WTC11 (cell line): ENCODE results near the gene CHTF18. TPM values are rescaled to one million over a fixed set of nuclear protein-coding genes. Genes with fewer than 3 reads are reported as not detected.

Experiments used
- ATAC-seq: fragments of 200-7000 bp; cut with Tn5 transposase; 2 replicates; pipeline ENCODE4 v1.10.0; 2021; ENCODE audit warnings: mild to moderate bottlenecking, moderate library complexity
- CTCF ChIA-PET: fragments of 300-600 bp; sonication (Branson Sonifier 250); formaldehyde crosslinking; loops from one replicate; lab custom pipeline; 2021; ENCODE audit warnings: antibody characterized with exemption; lab: Charles Lee
- POLR2A ChIA-PET: fragments of 350-600 bp; sonication (Branson Sonifier 250); formaldehyde crosslinking; loops from one replicate; lab custom pipeline; 2021; ENCODE audit warnings: antibody characterized with exemption; lab: Charles Lee
- DNase-seq: peaks from one replicate; pipeline ENCODE4 v3.0.0; 2021; ENCODE audit warnings: low spot score
- H3K27ac Mint-ChIP-seq: 2 replicates; pipeline ENCODE4 v1.8.0; 2021; ENCODE audit warnings: mixed read lengths
- H3K27me3 Mint-ChIP-seq: 2 replicates; pipeline ENCODE4 v1.8.0; 2021; ENCODE audit warnings: low read depth, mild to moderate bottlenecking, moderate library complexity, mixed read lengths
- H3K36me3 Mint-ChIP-seq: 2 replicates; pipeline ENCODE4 v1.8.0; 2021; ENCODE audit warnings: mixed read lengths
- H3K4me1 Mint-ChIP-seq: 2 replicates; pipeline ENCODE4 v1.8.0; 2022; ENCODE audit warnings: mixed read lengths
- H3K4me3 Mint-ChIP-seq: 2 replicates; pipeline ENCODE4 v1.8.0; 2021; ENCODE audit warnings: mild to moderate bottlenecking, moderate library complexity, mixed read lengths
- H3K9me3 Mint-ChIP-seq: 2 replicates; pipeline ENCODE4 v1.8.0; 2021; ENCODE audit warnings: mixed read lengths
- AR ChIP-seq: fragments of 250-450 bp; sonication (Bioruptor Pico); IDR thresholded peaks from 2 replicates; pipeline ENCODE4 v1.9.0; 2021; ENCODE audit warnings: mild to moderate bottlenecking
- ATF1 ChIP-seq: sonication (generic); formaldehyde crosslinking; IDR thresholded peaks from 2 replicates; pipeline ENCODE4 v1.8.1; 2023; ENCODE audit warnings: mild to moderate bottlenecking, moderate library complexity, missing genetic modification reagents
- E2F5 ChIP-seq: sonication (generic); formaldehyde crosslinking; IDR thresholded peaks from 2 replicates; pipeline ENCODE4 v1.8.1; 2022; ENCODE audit warnings: mild to moderate bottlenecking, moderate library complexity, missing genetic modification reagents
- ERG ChIP-seq: fragments of 250-450 bp; sonication (Bioruptor Pico); IDR thresholded peaks from 2 replicates; pipeline ENCODE4 v1.8.0; 2021; ENCODE audit warnings: mild to moderate bottlenecking
- GABPB1 ChIP-seq: sonication (generic); formaldehyde crosslinking; IDR thresholded peaks from 2 replicates; pipeline ENCODE4 v1.8.1; 2023; ENCODE audit warnings: mild to moderate bottlenecking, missing genetic modification reagents
- MAX ChIP-seq: sonication (generic); formaldehyde crosslinking; IDR thresholded peaks from 2 replicates; pipeline ENCODE4 v1.8.0; 2022; ENCODE audit warnings: mild to moderate bottlenecking, missing genetic modification reagents
- OVOL2 ChIP-seq: fragments of 250-450 bp; sonication (Bioruptor Pico); IDR thresholded peaks from 2 replicates; pipeline ENCODE4 v1.9.0; 2021; ENCODE audit warnings: mild to moderate bottlenecking, borderline replicate concordance
- STAT6 ChIP-seq: sonication (generic); formaldehyde crosslinking; conservative IDR thresholded peaks from 2 replicates; pipeline ENCODE4 v1.8.1; 2023; ENCODE audit warnings: mild to moderate bottlenecking, low read depth, missing genetic modification reagents, moderate library complexity
- TP53 ChIP-seq: sonication (generic); formaldehyde crosslinking; IDR thresholded peaks from 2 replicates; pipeline ENCODE4 v1.8.1; 2023; ENCODE audit warnings: mild to moderate bottlenecking, missing genetic modification reagents
- ZNF281 ChIP-seq: sonication (generic); formaldehyde crosslinking; IDR thresholded peaks from 2 replicates; pipeline ENCODE4 v1.8.0; 2023; ENCODE audit warnings: mild to moderate bottlenecking, missing genetic modification reagents
- ZNF416 ChIP-seq: fragments of 250-450 bp; sonication (Bioruptor Pico); IDR thresholded peaks from 2 replicates; pipeline ENCODE4 v1.9.0; 2021; ENCODE audit warnings: mild to moderate bottlenecking, inconsistent platforms
- total RNA-seq: library from RNA; stranded (reverse); gene quantifications from 3 replicates; pipeline ENCODE4 v1.2.3, GENCODE V29; 2021

Gene CHTF18
- total RNA-seq, 1 experiment from 2014 or later, result 183 TPM

- Mint-ChIP-seq H3K36me3 (no peaks in the 10 kb centered on the region), H3K4me1 (no peaks in the 10 kb centered on the region), H3K27me3 (no peaks in the 10 kb centered on the region), H3K9me3 (no peaks in the 10 kb centered on the region), H3K4me3 (no peak overlapping the region), H3K27ac (no peak overlapping the region)
- no peak for DNase-seq
- ChIA-PET CTCF (no interaction called here), POLR2A (no interaction called here)
- no peak for ATAC-seq
- TF ChIP-seq E2F5 (CRISPR knock-in tag) (no peak), ZNF281 (CRISPR knock-in tag) (no peak), MAX (CRISPR knock-in tag) (no peak), ERG (CRISPR knock-in tag) (no peak), TP53 (no peak), ZNF416 (CRISPR knock-in tag) (no peak)
- TF ChIP-seq, all 79 proteins: peak for 0
These were observed 40.5 kb downstream of the CHTF18 start for GRCh38 chr16:828891-829290.

GRCh38 chr16:830107-830870 is 41.9 kb downstream of the CHTF18 start:
- Mint-ChIP-seq H3K36me3 (no peaks in the 10 kb centered on the region), H3K4me3 (no peak overlapping the region), H3K27ac (no peak overlapping the region), H3K4me1 (no peaks in the 10 kb centered on the region), H3K9me3 (no peaks in the 10 kb centered on the region), H3K27me3 (no peaks in the 10 kb centered on the region)
- no peak for DNase-seq
- no peak for ATAC-seq
- ChIA-PET CTCF (interaction anchor here (0.6 kb wide), 1 partner anchor 15 kb away, joined by 3 read pairs; no protein-coding TSS in a partner anchor), POLR2A (no interaction called here)
- TF ChIP-seq GABPB1 (CRISPR knock-in tag) (no peak), ATF1 (CRISPR knock-in tag) (no peak), OVOL2 (CRISPR knock-in tag) (no peak), AR (CRISPR knock-in tag) (no peak), E2F5 (CRISPR knock-in tag) (no peak), STAT6 (CRISPR knock-in tag) (no peak)
